Pulmonary artery endothelial cell (primary cell): ENCODE measurements around the gene B4GALNT2. TPM values are rescaled to one million over a fixed set of nuclear protein-coding genes. Genes with fewer than 3 reads are reported as not detected.

Experiments used
- total RNA-seq: library from RNA; depleted of rRNA; stranded (reverse); fragments of >200 nt; gene quantifications from 2 replicates; pipeline ENCODE4 v1.2.3, GENCODE V29; 2014

Gene B4GALNT2
- total RNA-seq, 1 donor from 2014 or later = not detected

Other genes with a start within 250 kb of the B4GALNT2 start
- 43.6 and 46.1 TPM in 2 replicates for gene ATP5MC1, start 240.0 kb upstream of the B4GALNT2 start, total RNA-seq
- 61.5 and 70.7 TPM in 2 replicates for gene UBE2Z, start 224.4 kb upstream of the B4GALNT2 start, total RNA-seq
- gene SNF8, start 187.9 kb upstream of the B4GALNT2 start, total RNA-seq = 140 and 169 TPM in 2 replicates
- gene GIP, start 164.2 kb upstream of the B4GALNT2 start, total RNA-seq = not detected in 2 replicates
- 0.21 and 0.40 TPM in 2 replicates for gene IGF2BP1, start 135.4 kb upstream of the B4GALNT2 start, total RNA-seq
- gene GNGT2, start 77.8 kb downstream of the B4GALNT2 start, total RNA-seq = 0.86 and 1.3 TPM in 2 replicates
- gene ABI3, start 77.9 kb downstream of the B4GALNT2 start, total RNA-seq = 21.7 and 26.5 TPM in 2 replicates
- gene PHOSPHO1, start 98.0 kb downstream of the B4GALNT2 start, total RNA-seq = 0.07 and 0.18 TPM in 2 replicates
- 7.2 and 8.4 TPM in 2 replicates for gene ZNF652, start 229.5 kb downstream of the B4GALNT2 start, total RNA-seq